Kasumi-1 (cell line): ENCODE data around the gene SKA3.
"Not testable (repeated sequence)": the region's sequence is repeated elsewhere in the genome, so short reads cannot be mapped to it uniquely, and the experiment has no call there.

ENCODE experiments used
- DNase-seq, 2 experiments: peaks; one replicate each; lab custom pipeline; 2025; lab: John Stamatoyannopoulos, UW

The SKA3 gene

GRCh38 chr13:21176215-21176981 is at the start of gene SKA3, which contains the start of gene MRPL57:
Gene SKA3, minus strand, starts transcription at chr13:21176552. Its CDS starts 75 bp downstream, at chr13:21176477.
Gene MRPL57, plus strand, starts transcription at chr13:21176658. Its CDS starts 259 bp downstream, at chr13:21176917.
- DNase-seq = peak; percentile 59 to 75

- DNase-seq = no peak
Observed at GRCh38 chr13:21225082-21225481, 48.7 kb upstream of the SKA3 start.

DNA sequence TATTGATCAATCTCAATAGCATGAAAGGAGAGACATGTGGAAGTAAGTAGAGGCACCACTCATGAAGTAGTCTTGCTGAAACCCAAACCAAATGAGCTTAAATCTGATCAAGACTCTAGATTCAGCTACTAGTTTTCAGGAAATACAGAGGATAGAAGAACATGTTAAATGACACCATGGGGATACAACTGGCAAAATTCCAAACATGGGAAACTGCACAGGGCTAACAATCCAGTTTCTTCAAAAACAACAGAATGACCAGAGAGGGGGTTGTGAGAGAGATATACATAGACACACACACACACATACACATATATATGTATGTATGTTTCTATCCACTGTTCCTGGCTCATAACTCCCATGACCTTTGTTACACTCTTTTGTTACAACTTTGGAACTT is 44.9 kb upstream of the SKA3 start:
- no peak for DNase-seq

DNA sequence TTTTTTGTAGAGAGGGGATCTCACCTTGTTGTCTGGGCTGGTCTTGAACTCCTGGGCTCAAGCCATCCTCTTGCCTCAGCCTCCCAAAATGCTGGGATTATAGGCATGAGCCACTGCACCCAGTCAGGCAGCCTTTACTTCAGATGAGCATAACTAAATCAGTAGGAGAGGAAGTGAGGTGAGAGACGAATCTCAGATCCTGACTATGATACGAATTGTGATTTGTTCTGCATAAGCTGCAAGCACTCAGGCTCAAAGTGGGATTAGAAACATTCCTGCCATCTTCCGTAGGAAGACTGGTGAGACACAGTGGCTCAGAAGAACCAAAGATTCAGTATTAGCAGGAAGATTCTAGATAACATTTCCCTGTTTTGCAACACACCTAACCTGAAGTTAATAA is 43.4 kb upstream of the SKA3 start:
- not testable (repeated sequence) for DNase-seq

- no peak for DNase-seq
Observed at GRCh38 chr13:21219036-21219381, 42.7 kb upstream of the SKA3 start.

GRCh38 chr13:21218351-21219035 is 42.1 kb upstream of the SKA3 start:
- DNase-seq = peak; percentile 53 to 79

DNA sequence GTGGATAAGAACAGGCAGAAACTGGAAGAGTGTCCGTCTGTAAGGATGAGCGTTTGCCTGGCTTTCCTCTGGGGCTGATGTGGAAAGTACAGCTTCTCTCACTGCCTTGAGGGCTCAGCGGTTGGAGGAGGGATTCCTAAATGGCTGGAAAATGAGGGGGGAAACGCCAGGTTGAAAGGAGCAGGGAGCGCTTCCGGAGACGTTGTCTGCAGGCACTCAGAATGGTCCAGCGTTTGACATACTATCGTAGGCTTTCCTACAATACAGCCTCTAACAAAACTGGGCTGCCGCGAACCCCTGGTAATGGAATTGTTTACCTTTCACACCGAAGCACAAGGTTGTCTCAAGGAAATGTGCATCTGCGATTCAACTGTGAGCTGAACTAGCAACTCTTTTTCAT is 40.0 kb upstream of the SKA3 start:
- DNase-seq = no peak

DNA sequence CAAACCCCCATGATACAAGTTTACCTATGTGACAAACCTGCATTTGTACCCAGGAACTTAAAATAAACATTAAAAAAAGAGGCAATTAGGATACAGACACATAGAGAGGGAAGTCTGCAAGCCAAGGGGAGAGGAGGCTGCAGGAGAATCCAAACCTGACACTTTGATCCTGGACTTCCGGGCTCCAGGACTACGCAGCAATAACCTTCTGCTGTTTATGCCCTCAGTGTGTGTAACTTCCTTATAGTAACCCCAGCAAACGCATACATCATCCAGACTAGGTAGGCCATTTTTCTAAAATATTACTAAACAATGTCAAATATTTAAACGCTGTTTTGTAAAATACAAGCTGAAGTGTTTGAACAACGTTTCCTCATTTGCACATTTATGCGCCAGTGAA is 39.1 kb upstream of the SKA3 start:
- DNase-seq = not testable (repeated sequence)

DNA sequence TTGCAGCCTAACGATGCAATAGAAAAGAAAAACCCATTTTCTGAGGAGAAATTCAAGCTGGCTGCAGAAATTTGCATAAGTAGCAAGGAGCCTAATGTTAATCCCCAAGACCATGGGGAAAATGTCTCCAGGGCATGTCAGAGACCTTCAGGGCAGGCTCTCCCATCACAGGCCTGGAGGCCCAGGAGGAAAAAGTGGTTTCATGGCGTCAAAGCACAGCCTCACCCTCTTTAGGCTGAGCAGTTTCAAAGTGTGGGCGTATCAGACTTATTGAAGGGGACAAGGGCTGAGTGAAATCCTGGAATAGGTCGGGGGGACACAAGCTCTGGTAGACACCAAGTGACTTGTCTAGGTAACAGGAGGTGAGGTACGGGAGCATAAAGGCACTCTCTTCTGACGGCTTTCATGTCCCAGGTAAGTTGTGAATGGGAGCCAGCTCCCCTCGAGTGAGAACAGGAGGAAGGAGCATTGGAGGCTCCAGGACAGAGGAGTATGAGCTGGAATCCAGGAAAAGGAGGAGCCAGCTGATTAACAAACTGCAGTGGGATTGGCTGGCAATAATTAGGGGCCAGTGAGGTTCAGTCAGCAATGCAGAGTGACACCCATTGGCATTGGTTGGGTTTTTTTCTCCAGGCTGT is 35.9 kb upstream of the SKA3 start:
- no peak for DNase-seq

GRCh38 chr13:21208652-21209154 is 32.4 kb upstream of the SKA3 start:
- no peak for DNase-seq

DNA sequence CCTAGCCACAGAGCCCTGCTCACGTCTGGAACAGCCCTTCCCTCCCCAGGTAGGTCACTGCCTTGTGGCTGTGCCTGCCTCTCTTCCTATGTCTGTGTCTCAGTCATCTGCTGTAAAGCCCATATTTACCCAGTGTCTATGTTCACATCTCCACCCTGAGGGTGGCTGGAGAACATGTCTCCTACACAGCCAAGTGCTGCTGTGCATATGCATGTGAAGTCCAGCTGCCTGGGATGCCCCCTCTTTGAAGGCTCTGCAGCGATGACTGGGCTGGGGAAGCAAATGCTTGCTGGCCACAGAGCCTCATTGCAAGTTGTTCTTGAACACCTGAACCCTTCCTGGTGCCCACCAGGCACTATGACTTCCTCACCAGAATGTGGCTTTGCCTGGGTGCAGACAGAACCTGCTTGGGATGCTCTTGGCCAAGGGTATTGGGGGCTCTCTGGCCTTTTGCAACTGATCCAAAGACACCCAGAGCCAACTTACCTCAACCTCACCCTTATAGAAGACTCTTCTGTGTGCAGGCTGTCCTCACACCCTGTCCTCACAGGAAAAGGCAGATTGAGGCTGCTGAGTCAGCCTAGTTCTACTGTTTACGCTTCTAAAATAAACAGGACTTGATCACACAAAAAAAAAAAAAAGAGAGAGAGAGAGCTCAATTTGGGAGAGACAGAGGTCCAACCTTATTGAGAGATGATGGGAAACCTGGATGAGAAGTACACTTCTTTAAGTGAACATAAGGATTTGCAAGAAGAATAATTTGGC is 26.6 kb upstream of the SKA3 start:
- no peak for DNase-seq

DNA sequence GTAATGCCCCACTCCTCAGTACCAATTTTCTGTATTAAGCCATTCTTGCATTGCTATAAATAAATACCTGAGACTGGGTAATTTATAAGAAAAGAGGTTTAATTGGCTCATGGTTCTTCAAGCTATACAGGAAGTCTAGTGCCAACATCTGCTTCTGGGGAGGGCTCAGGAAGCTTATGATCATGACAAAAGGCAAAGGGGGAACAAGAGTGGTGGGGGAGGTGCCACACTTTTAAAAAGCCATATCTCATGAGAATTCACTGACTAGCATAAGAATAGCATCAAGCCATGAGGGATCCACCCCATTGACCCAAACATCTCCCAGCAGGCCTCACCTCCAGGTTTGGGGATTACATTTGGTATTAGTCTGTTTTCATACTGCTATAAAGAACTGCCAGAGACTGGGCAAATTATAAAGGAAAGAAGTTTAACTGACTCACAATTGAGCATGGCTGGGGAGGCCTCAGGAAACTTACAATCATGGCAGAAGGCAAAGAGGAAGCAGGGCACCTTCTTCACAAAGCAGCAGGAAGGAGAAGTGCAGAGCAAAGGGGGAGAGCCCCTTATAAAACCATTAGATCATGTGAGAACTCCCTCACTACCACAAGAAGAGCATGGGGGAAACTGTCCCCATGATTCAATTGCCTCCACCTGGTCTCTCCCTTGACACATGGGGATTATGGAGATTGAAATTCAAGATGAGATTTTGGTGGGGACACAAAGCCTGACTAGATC is 25.3 kb upstream of the SKA3 start:
- not testable (repeated sequence) for DNase-seq

DNA sequence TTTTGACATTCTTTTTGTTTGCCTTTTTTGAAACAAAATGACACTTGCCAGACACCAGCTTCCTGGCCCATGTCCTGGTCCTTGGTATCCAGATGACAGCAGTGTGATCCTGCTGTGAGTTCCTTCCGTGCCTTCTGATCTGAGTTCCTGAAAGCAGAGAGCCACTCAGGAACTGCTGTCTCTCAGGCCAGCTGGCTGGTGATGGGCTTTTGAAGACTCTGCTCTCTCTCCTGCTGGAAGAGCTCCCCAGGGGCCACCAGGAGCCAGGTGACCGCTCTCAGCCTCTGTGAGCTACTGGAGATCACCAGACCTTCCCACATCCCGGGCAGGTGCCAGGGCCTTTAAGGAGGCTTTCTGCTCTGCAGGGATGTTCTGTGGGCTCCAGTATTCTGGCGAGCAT is 22.0 kb upstream of the SKA3 start:
- not testable (repeated sequence) for DNase-seq

DNA sequence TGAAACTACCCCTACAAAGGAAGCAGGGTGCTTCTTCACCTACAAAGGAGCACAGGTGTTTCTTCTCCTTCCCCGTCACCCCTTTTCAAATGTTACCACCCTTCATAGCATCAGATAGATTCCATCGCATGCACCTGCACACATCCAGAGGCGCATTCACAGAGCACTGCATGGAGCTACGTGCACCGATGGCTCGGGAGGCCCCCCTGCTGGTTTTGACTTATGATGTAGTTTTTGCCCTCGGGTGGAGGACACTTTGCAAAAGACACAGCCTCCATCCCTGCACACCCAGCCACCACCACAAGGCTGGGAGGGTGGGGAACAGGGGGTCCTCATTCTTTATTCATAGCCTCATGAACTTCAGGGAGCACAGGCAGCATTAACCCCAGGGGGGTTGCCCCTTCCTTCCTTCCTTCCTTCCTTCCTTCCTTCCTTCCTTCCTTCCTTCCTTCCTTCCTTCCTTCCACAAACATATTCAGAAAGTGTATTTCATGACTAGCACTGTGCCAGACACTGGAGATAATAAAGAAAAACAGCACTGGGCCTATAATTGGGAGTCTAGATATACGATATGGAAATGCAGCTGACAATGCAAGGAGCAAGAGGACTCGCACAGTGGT is 21.4 kb upstream of the SKA3 start:
- DNase-seq = not testable (repeated sequence)

- not testable (repeated sequence) for DNase-seq
Observed at GRCh38 chr13:21194756-21195155, 18.4 kb upstream of the SKA3 start.

DNA sequence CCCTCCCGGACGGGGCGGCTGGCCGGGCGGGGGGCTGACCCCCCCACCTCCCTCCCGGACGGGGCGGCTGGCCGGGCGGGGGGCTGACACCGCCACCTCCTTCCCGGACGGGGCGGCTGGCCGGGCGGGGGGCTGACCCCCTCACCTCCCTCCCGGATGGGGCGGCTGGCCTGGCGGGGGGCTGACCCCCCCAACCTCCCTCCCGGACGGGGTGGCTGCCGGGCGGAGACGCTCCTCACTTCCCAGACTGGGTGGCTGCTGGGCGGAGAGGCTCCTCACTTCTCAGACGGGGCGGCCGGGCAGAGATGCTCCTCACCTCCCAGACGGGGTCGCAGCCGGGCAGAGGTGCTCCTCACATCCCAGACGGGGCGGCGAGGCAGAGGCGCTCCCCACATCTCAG is 10.1 kb upstream of the SKA3 start:
- DNase-seq = not testable (repeated sequence)

- DNase-seq = no peak
Observed at GRCh38 chr13:21181671-21182070, 5.3 kb upstream of the SKA3 start.

DNA sequence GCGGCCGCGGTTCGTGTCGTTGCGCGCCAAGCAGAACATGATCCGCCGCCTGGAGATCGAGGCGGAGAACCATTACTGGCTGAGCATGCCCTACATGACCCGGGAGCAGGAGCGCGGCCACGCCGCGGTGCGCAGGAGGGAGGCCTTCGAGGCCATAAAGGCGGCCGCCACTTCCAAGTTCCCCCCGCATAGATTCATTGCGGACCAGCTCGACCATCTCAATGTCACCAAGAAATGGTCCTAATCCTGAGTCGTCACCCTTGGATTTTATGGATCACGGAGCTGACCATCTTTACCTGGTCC is 581 bp upstream of the SKA3 start:
- DNase-seq = no peak

DNA sequence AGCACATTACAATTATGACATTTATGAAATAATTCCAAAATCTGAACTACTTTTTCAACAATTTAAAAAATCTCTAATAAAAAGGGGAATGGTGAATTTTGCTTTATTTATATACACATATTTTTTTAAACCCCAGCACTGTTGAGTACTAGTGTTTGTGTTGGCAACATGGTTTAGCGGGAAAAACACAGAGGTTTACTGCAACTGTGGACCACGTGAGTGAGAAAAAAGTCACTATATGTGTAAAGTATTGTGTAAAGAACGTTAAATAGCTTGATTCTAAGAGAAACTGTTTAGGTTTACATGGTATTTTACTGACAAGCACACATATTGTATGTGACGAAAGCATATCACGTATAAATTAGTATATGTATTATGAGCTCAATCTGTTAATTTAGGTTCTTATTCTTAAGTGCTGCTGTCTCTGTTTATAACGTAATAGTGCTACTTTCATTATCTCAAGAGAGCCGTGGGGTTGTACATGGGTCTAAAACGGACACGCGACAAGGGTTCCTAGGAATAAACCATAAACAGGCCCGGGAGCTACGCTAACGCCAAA is 617 bp downstream of the SKA3 start:
- DNase-seq = no peak

- not testable (repeated sequence) for DNase-seq
Observed at GRCh38 chr13:21173767-21174166, 2.6 kb downstream of the SKA3 start.

GRCh38 chr13:21171420-21171819 is 4.9 kb downstream of the SKA3 start:
- no peak for DNase-seq
